T-cell (primary cell): ENCODE measurements around the gene TXNRD2. TPM values are rescaled to one million over a fixed set of nuclear protein-coding genes. Genes with fewer than 3 reads are reported as not detected.

Source experiments
- ATAC-seq, 4 experiments: fragments of 200-7000 bp in 3 of 4; fragments of 150-1000 bp in 1 of 4; cut with Tn5 transposase; replicated peaks in 1 of 4; 1 replicate in 3 of 4; 2 replicates in 1 of 4; pipeline ENCODE4 v1.10.0; 2021; ENCODE audit warnings: moderate library complexity in 3 of 4, mild to moderate bottlenecking in 2 of 4, moderate number of reproducible peaks in 1 of 4
- CTCF ChIA-PET, 2 donors: fragments of 300-600 bp; sonication (Branson Sonifier 250); formaldehyde crosslinking; loops; one replicate each; lab custom pipeline; 2022; ENCODE audit warnings: antibody characterized with exemption in 2 of 2; lab: Charles Lee
- POLR2A ChIA-PET, 2 donors: fragments of 300-600 bp; sonication (Branson Sonifier 250); formaldehyde crosslinking; loops; one replicate each; lab custom pipeline; 2022; ENCODE audit warnings: antibody characterized with exemption in 2 of 2; lab: Charles Lee
- DNase-seq, 35 experiments: peaks; one replicate each; pipeline versions ENCODE4 v3.0.0 to v3.0.0-alpha.2; 2013 to 2023
- H3K27ac ChIP-seq: one replicate; pipeline ENCODE4 v1.5.1; 2013; ENCODE audit warnings: low read length
- H3K27me3 ChIP-seq, 2 experiments: replicated peaks in 1 of 2; 1 replicate in 1 of 2; 2 replicates in 1 of 2; pipeline versions ENCODE4 v1.6.1 to v1.7.0; 2013; ENCODE audit warnings: low read length in 1 of 2, mixed read lengths in 1 of 2; ENCODE audit not compliant: control insufficient read depth in 2 of 2, insufficient read depth in 2 of 2; ENCODE audit errors: extremely low read depth in 1 of 2
- H3K36me3 ChIP-seq, 2 donors: 1 replicate in 1 of 2; 2 replicates in 1 of 2; pipeline versions ENCODE4 v1.6.1 to v1.7.0; 2013; ENCODE audit warnings: low read length in 1 of 2; ENCODE audit not compliant: control insufficient read depth in 2 of 2, insufficient read depth in 1 of 2; ENCODE audit errors: extremely low read depth in 1 of 2
- H3K4me1 ChIP-seq, 2 experiments: 1 replicate in 1 of 2; 2 replicates in 1 of 2; pipeline versions ENCODE4 v1.6.1 to v1.7.0; 2013; ENCODE audit warnings: low read length in 2 of 2, mixed read lengths in 1 of 2; ENCODE audit not compliant: insufficient read depth in 2 of 2, control insufficient read depth in 1 of 2; ENCODE audit errors: extremely low read depth in 1 of 2
- H3K4me3 ChIP-seq, 2 donors: 1 replicate in 1 of 2; 2 replicates in 1 of 2; pipeline versions ENCODE4 v1.5.1 to v1.7.0; 2013; ENCODE audit warnings: mild to moderate bottlenecking in 2 of 2, low read length in 1 of 2, moderate library complexity in 1 of 2; ENCODE audit not compliant: control insufficient read depth in 1 of 2; ENCODE audit errors: extremely low read depth in 1 of 2
- H3K9me3 ChIP-seq: 2 replicates; pipeline ENCODE4 v1.7.0; 2013
- H3K27ac Mint-ChIP-seq, 2 donors: one replicate each; pipeline ENCODE4 v1.8.0; 2020 to 2021; ENCODE audit warnings: mild to moderate bottlenecking in 2 of 2, mixed read lengths in 2 of 2
- H3K27me3 Mint-ChIP-seq, 2 donors: one replicate each; pipeline ENCODE4 v1.8.0; 2021 to 2022; ENCODE audit warnings: mixed read lengths in 2 of 2
- H3K36me3 Mint-ChIP-seq: one replicate; pipeline ENCODE4 v1.8.0; 2021; ENCODE audit warnings: mixed read lengths
- H3K4me1 Mint-ChIP-seq, 3 donors: one replicate each; pipeline ENCODE4 v1.8.0; 2020 to 2022; ENCODE audit warnings: mixed read lengths in 3 of 3, mild to moderate bottlenecking in 1 of 3
- H3K4me3 Mint-ChIP-seq, 3 donors: one replicate each; pipeline ENCODE4 v1.8.0; 2020 to 2022; ENCODE audit warnings: mild to moderate bottlenecking in 3 of 3, mixed read lengths in 3 of 3, moderate library complexity in 3 of 3
- H3K9me3 Mint-ChIP-seq, 3 donors: one replicate each; pipeline ENCODE4 v1.8.0; 2020 to 2022; ENCODE audit warnings: mixed read lengths in 3 of 3
- WGBS: methylation state at CpG from one replicate; pipeline ENCODE4 v1.1.5; 2013; ENCODE audit warnings: missing lambda C conversion rate; ENCODE audit not compliant: insufficient coverage; 5-methylcytosine and 5-hydroxymethylcytosine counted together
- total RNA-seq, 35 experiments: library from RNA in 6 of 35; stranded (reverse) in 6 of 35; fragments of 120-200 nt in 1 of 35; gene quantifications; one replicate each; pipeline versions ENCODE4 v1.2.1 to v1.2.4 and lab custom pipeline; 2013 to 2026

The TXNRD2 gene
- total RNA-seq, 5 donors from 2014 or later (not counting 1 experiment from before 2014, with no cell fraction given): 26.5 to 47.4 (median 28.7) TPM

- 63% methylated on average over 2 of the region's 9 CpGs for WGBS
- Mint-ChIP-seq H3K36me3 (no peaks in the 10 kb centered on the region), H3K27me3 (no peaks in the 10 kb centered on the region), H3K4me1 (peaks cover 0 to 3% (median 3%) of the 10 kb centered on the region in 3 donors), H3K9me3 (no peaks in the 10 kb centered on the region), H3K4me3 (peak overlapping the region in 2 of 3 donors; percentile 59 to 70), H3K27ac (no peak overlapping the region)
- POLR2A ChIA-PET: interaction anchor here in 1 of 2 donors (0.6 kb wide), 1 partner anchor 22 kb away, joined by 6 read pairs; no protein-coding TSS in a partner anchor
- H3K27ac ChIP-seq: no peak overlapping the region
- CTCF ChIA-PET: no interaction called here
- H3K4me3 ChIP-seq: no peak overlapping the region
- ATAC-seq (no peak), DNase-seq (no peak)
- peaks cover 0 to 19% of the 10 kb centered on the region in 2 experiments for H3K4me1 ChIP-seq
- H3K27me3 ChIP-seq: peaks cover 0 to 33% of the 10 kb centered on the region in 2 experiments
- no peaks in the 10 kb centered on the region for H3K36me3 ChIP-seq
- no peaks in the 10 kb centered on the region for H3K9me3 ChIP-seq
Observed at GRCh38 chr22:19988331-19988808, 46.8 kb upstream of the TXNRD2 start.

DNA sequence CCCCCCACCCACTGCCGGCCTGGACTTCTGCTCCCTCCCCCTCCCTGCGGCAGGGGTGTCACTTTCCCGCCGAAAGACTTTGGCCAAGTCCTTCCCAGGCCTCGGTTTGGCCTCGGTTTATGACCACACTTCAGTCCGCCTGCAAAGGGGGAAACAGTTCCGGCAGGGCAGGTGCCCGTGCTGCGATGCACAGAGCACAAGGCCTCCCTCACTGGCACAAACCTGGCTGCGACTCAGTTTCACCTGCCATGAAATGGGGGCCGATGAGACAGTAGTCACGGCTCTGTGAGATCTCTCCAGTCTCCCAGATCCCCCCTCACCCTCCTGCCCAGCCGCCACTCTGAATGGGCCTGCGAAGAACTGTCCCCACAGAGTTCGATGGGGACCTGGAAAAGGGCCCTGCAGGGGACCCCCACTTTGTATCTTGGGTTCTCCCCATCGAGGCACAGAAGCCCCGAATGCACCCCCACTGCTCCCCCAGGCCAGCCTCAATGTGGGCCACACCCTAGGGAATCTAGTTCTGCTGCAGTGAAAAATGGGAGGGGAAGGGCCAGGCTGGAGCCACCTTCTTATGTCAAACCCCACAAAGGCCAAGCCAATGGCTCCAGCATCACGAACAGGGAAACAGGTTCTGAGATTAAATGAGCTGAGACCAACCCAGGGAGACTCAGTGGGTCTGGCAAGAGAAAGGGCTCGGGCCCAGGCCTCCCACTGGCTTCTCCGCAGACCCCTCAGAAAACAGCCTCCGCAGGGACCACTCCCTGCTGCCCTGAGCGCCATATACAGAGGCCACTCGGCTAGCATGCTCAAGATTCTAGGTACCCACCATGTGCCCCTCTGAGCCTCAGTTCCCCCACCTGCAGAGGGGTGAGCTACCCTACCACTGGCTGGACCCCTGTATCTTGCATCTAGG lies 46.0 kb upstream of the TXNRD2 start:
- peak overlapping the region; percentile 57 to 70 (median 59) for H3K4me3 Mint-ChIP-seq
- no peak overlapping the region for H3K27ac ChIP-seq
- no peak overlapping the region for H3K27ac Mint-ChIP-seq
- POLR2A ChIA-PET: no interaction called here
- no peaks in the 10 kb centered on the region for H3K9me3 ChIP-seq
- peaks cover 0 to 27% of the 10 kb centered on the region in 2 experiments for H3K27me3 ChIP-seq
- 94% methylated on average over 18 of the region's 24 CpGs for WGBS
- no peaks in the 10 kb centered on the region for H3K9me3 Mint-ChIP-seq
- peaks cover 0 to 19% of the 10 kb centered on the region in 2 experiments for H3K4me1 ChIP-seq
- no peaks in the 10 kb centered on the region for H3K36me3 Mint-ChIP-seq
- ATAC-seq (no peak), DNase-seq (no peak)
- H3K4me1 Mint-ChIP-seq: peaks cover 0 to 3% (median 3%) of the 10 kb centered on the region in 3 donors
- CTCF ChIA-PET: no interaction called here
- no peaks in the 10 kb centered on the region for H3K27me3 Mint-ChIP-seq
- H3K4me3 ChIP-seq: no peak overlapping the region
- H3K36me3 ChIP-seq: no peaks in the 10 kb centered on the region

DNA sequence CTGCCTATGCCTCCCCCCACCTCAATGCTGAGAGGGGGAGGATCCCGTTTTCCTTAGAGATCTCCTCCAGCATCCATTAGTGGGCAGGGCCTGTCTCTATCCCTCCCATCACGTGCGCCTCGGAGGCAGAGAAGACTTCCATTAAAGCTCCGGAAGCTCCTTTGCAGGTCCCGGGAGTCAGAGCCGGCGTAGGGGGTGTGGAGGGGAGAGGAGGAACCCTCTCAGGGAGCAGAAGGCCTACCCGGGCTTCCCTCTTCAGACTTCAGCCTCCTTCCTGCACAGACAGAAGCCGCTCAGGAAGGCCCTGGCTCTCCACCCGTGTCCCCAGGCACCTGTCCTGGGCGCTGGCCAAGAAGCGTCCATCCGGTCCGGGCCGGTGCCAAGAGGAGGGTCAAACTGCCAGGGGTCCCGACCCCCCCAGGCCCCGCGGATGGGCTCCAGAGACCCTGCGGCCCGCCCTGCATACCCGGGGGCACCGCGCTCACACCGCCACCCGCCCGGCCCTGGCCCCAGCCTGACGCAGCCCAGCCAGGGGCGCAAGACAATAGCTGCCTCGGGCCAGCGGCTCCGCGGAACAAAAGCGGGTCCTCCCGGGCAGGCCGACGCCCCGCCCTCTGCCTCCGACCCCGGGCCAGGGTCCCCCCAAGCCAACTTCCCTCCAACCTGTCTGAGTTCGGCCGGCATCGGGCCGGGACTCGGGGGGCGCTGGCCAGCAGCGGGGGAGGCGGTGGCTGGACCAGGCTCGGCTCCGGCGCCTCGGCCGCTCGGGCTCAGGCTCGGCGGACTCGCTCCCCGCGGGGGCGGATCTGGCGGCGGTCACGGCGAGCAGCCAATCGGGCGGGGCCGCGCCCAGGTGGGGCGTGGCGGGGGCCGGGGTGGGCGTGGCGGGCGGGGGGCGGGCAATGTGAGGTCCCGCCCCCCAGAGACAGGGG lies 45.1 kb upstream of the TXNRD2 start:
- no peaks in the 10 kb centered on the region for H3K9me3 Mint-ChIP-seq
- Histone ChIP-seq H3K27me3 (peaks cover 0 to 25% of the 10 kb centered on the region in 2 experiments), H3K27ac (no peak overlapping the region), H3K4me1 (peaks cover 0 to 19% of the 10 kb centered on the region in 2 experiments), H3K9me3 (no peaks in the 10 kb centered on the region), H3K4me3 (peak overlapping the region; percentile 43 to 63), H3K36me3 (no peaks in the 10 kb centered on the region)
- 3% methylated on average over 58 of the region's 76 CpGs for WGBS
- H3K27ac Mint-ChIP-seq: no peak overlapping the region
- DNase-seq (peak in 33 of 35 experiments; percentile 19 to 75 (median 40)), ATAC-seq (peak; percentile 84 to 92 (median 85))
- peak overlapping the region; percentile 49 to 70 (median 70) for H3K4me3 Mint-ChIP-seq
- peaks cover 0 to 3% (median 3%) of the 10 kb centered on the region in 3 donors for H3K4me1 Mint-ChIP-seq
- H3K27me3 Mint-ChIP-seq: no peaks in the 10 kb centered on the region
- CTCF ChIA-PET: no interaction called here
- POLR2A ChIA-PET: no interaction called here
- H3K36me3 Mint-ChIP-seq: no peaks in the 10 kb centered on the region

GRCh38 chr22:19986011-19986409 lies 44.4 kb upstream of the TXNRD2 start:
- Mint-ChIP-seq H3K9me3 (no peaks in the 10 kb centered on the region), H3K4me1 (peaks cover 0 to 3% (median 3%) of the 10 kb centered on the region in 3 donors), H3K27me3 (no peaks in the 10 kb centered on the region), H3K27ac (no peak overlapping the region), H3K4me3 (peak overlapping the region; percentile 49 to 70 (median 63)), H3K36me3 (no peaks in the 10 kb centered on the region)
- POLR2A ChIA-PET: no interaction called here
- CTCF ChIA-PET: no interaction called here
- peak overlapping the region in 1 of 2 donors; percentile 17 for H3K4me3 ChIP-seq
- H3K36me3 ChIP-seq: no peaks in the 10 kb centered on the region
- H3K27me3 ChIP-seq: peaks cover 0 to 25% of the 10 kb centered on the region in 2 experiments
- H3K27ac ChIP-seq: no peak overlapping the region
- peaks cover 0 to 19% of the 10 kb centered on the region in 2 experiments for H3K4me1 ChIP-seq
- WGBS: 94% methylated on average over 2 of the region's 2 CpGs
- ATAC-seq: no peak
- H3K9me3 ChIP-seq: no peaks in the 10 kb centered on the region
- no peak for DNase-seq

DNA sequence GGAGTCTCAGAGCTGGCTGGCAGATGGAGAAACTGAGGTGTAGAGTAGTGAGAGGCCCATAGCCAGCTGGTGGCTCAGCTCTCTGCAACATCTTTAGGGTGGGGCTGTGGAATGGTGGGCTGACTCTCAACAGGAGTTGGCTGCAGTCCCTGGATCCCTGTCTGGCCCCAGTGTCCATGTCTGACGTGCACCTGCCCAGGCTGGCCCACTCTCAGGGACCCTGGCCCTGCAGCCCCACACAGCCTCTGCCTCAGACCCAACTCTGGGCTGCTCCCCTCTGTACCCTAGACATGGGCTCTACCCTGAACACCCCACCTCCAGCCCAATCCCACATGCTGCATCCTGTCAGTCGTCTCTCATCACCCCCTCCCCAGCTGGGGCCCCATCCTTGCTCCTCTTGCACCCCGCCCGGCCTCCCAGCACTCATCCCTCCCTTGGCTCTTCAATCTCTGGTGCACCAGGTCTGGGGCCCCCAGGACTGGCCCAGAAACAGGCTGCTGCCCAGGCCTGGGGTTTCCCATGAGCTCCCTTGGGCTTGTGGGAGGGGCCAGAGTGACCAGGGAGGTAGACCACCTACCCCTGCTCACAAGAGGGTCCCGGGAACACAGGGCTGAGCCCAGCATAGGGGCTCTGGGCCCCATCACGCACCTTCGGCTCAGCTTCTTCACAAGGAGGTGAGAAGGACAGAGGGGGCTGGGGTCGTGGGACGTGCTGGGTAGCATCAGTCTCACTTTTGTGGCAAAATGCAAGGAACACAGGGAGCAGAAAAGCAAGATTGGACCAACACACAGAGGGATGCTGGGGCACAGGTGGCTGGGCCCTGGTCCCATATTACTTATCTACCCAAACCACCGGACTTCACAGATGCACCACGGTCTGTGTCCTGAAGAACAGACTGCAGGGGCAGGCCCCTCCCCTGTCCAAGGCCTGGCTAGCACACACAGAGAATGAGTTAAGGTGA lies 43.5 kb upstream of the TXNRD2 start:
- WGBS: 77% methylated on average over 7 of the region's 11 CpGs
- ChIA-PET POLR2A (no interaction called here), CTCF (no interaction called here)
- H3K27me3 ChIP-seq: peaks cover 0 to 25% of the 10 kb centered on the region in 2 experiments
- H3K27ac Mint-ChIP-seq: no peak overlapping the region
- H3K4me1 ChIP-seq: peaks cover 0 to 19% of the 10 kb centered on the region in 2 experiments
- no peak for DNase-seq
- H3K36me3 ChIP-seq: no peaks in the 10 kb centered on the region
- no peak overlapping the region for H3K27ac ChIP-seq
- no peaks in the 10 kb centered on the region for H3K27me3 Mint-ChIP-seq
- H3K4me1 Mint-ChIP-seq: peaks cover 0 to 3% (median 3%) of the 10 kb centered on the region in 3 donors
- no peaks in the 10 kb centered on the region for H3K9me3 ChIP-seq
- no peak for ATAC-seq
- peak overlapping the region in 2 of 3 donors; percentile 16 to 61 for H3K4me3 Mint-ChIP-seq
- no peak overlapping the region for H3K4me3 ChIP-seq
- no peaks in the 10 kb centered on the region for H3K36me3 Mint-ChIP-seq
- no peaks in the 10 kb centered on the region for H3K9me3 Mint-ChIP-seq
